GM23338 (cell line): Measurements from ENCODE around the gene KIFC3. TPM values are rescaled to one million over a fixed set of nuclear protein-coding genes. Genes with fewer than 3 reads are reported as not detected.
"Not testable (repeated sequence)": the region's sequence is repeated elsewhere in the genome, so short reads cannot be mapped to it uniquely, and the experiment has no call there.

Source experiments
- ATAC-seq: fragments of 200-7000 bp; cut with Tn5 transposase; 3 replicates; pipeline ENCODE4 v1.9.1; 2020
- DNase-seq: peaks from one replicate; pipeline ENCODE4 v3.0.0-alpha.2; 2015; ENCODE audit warnings: low spot score
- H2AFZ ChIP-seq: fragments of 200-600 bp; sonication (generic); 2 replicates; pipeline ENCODE4 v1.8.0; 2016; ENCODE audit warnings: antibody characterized with exemption, mild to moderate bottlenecking, moderate library complexity
- H3F3A ChIP-seq: fragments of 200-600 bp; sonication (generic); replicated peaks from 2 replicates; pipeline ENCODE4 v1.8.0; 2017; ENCODE audit warnings: antibody characterized with exemption, mixed run types, low read depth
- H3K27ac ChIP-seq: fragments of 200-600 bp; sonication (generic); 2 replicates; pipeline ENCODE4 v1.6.1; 2016; ENCODE audit warnings: low read depth
- H3K27me3 ChIP-seq: fragments of 200-600 bp; sonication (generic); 2 replicates; pipeline ENCODE4 v1.8.0; 2016; ENCODE audit warnings: mild to moderate bottlenecking, mixed run types, moderate library complexity; ENCODE audit not compliant: insufficient read depth
- H3K36me3 ChIP-seq: fragments of 200-600 bp; sonication (generic); 2 replicates; pipeline ENCODE4 v1.8.0; 2016; ENCODE audit warnings: mild to moderate bottlenecking; ENCODE audit not compliant: insufficient read depth
- H3K4me1 ChIP-seq: fragments of 200-600 bp; sonication (generic); 2 replicates; pipeline ENCODE4 v1.8.0; 2016; ENCODE audit warnings: mild to moderate bottlenecking, moderate library complexity; ENCODE audit not compliant: insufficient read depth
- H3K4me2 ChIP-seq: fragments of 200-600 bp; sonication (generic); 2 replicates; pipeline ENCODE4 v1.7.1; 2017; ENCODE audit warnings: mixed run types
- H3K4me3 ChIP-seq: fragments of 200-600 bp; sonication (generic); 2 replicates; pipeline ENCODE4 v1.6.1; 2016; ENCODE audit warnings: mixed run types
- H3K79me2 ChIP-seq: fragments of 200-600 bp; sonication (generic); replicated peaks from 2 replicates; pipeline ENCODE4 v1.8.0; 2017; ENCODE audit warnings: mild to moderate bottlenecking; ENCODE audit not compliant: insufficient read depth
- H3K9me2 ChIP-seq: fragments of 200-600 bp; sonication (generic); 2 replicates; pipeline ENCODE4 v1.8.0; 2017; ENCODE audit not compliant: insufficient read depth
- H4K20me1 ChIP-seq: fragments of 200-600 bp; sonication (generic); replicated peaks from 2 replicates; pipeline ENCODE4 v1.8.0; 2017; ENCODE audit warnings: mild to moderate bottlenecking; ENCODE audit not compliant: insufficient read depth
- H3K27ac Mint-ChIP-seq: 2 replicates; pipeline ENCODE4 v1.8.0; 2020; ENCODE audit warnings: inconsistent platforms, mild to moderate bottlenecking, moderate library complexity, mixed read lengths
- H3K27me3 Mint-ChIP-seq: 3 replicates; pipeline ENCODE4 v1.8.0; 2022; ENCODE audit warnings: low read depth, mild to moderate bottlenecking, moderate library complexity, mixed read lengths, inconsistent platforms; ENCODE audit not compliant: insufficient read depth, poor library complexity
- H3K36me3 Mint-ChIP-seq: 3 replicates; pipeline ENCODE4 v1.8.0; 2021; ENCODE audit warnings: low read depth, mild to moderate bottlenecking, inconsistent platforms, moderate library complexity, mixed read lengths
- H3K4me1 Mint-ChIP-seq: 3 replicates; pipeline ENCODE4 v1.8.0; 2020; ENCODE audit warnings: mild to moderate bottlenecking, inconsistent platforms, mixed read lengths
- H3K4me3 Mint-ChIP-seq: 3 replicates; pipeline ENCODE4 v1.8.0; 2021; ENCODE audit warnings: moderate library complexity, mild to moderate bottlenecking, inconsistent platforms, mixed read lengths
- H3K9me3 Mint-ChIP-seq: 3 replicates; pipeline ENCODE4 v1.8.0; 2020; ENCODE audit warnings: moderate library complexity, mild to moderate bottlenecking, inconsistent platforms, mixed read lengths
- EZH2phosphoT487 ChIP-seq: fragments of 200-600 bp; sonication (generic); IDR thresholded peaks from one replicate; pipeline ENCODE4 v1.8.1; 2018; ENCODE audit warnings: antibody characterized with exemption; ENCODE audit not compliant: unreplicated experiment
- JUNB ChIP-seq: IDR thresholded peaks from one replicate; pipeline ENCODE4 v1.6.1; 2016; ENCODE audit warnings: antibody characterized with exemption; ENCODE audit not compliant: unreplicated experiment
- REST ChIP-seq: IDR thresholded peaks from one replicate; pipeline ENCODE4 v1.6.1; 2018; ENCODE audit warnings: antibody characterized with exemption; ENCODE audit not compliant: unreplicated experiment
- STAT1 ChIP-seq: IDR thresholded peaks from one replicate; pipeline ENCODE4 v1.6.1; 2016; ENCODE audit warnings: antibody characterized with exemption; ENCODE audit not compliant: unreplicated experiment
- ZNF462 ChIP-seq: fragments of 250-450 bp; sonication (Bioruptor Pico); IDR thresholded peaks from 2 replicates; pipeline ENCODE4 v1.5.0; 2020; ENCODE audit warnings: mild to moderate bottlenecking, moderate library complexity
- polyA plus RNA-seq: library from polyadenylated mRNA; unstranded; fragments of >200 nt; fragmentation: Nextera tagmentation; extraction: Ambion mirVana; gene quantifications from 2 replicates; pipeline ENCODE4 v1.2.1, GENCODE V29; 2016
- total RNA-seq: library from RNA; depleted of rRNA; stranded (reverse); fragments of >200 nt; shearing (Covaris generic); gene quantifications from 2 replicates; pipeline ENCODE4 v1.2.3, GENCODE V29; 2014

Gene KIFC3
- total and polyA plus RNA-seq, 2 experiments from 2014 or later = 4.4 to 12.5 TPM

- TF ChIP-seq ZNF462 (CRISPR knock-in tag) (no peak), STAT1 (no peak), JUNB (no peak)
Observed at GRCh38 chr16:57732037-57732436, 70.3 kb downstream of the KIFC3 start (continued).

- Histone ChIP-seq H3K36me3 (no peaks in the 10 kb centered on the region), H3K27me3 (no peaks in the 10 kb centered on the region), H3K79me2 (no peaks in the 10 kb centered on the region), H3K4me1 (no peaks in the 10 kb centered on the region), H3K4me2 (no peak overlapping the region), H3K4me3 (no peak overlapping the region), H4K20me1 (no peaks in the 10 kb centered on the region), H3K27ac (no peak overlapping the region), H3K9me2 (no peaks in the 10 kb centered on the region), H2AFZ (no peak overlapping the region), H3F3A (no peaks in the 10 kb centered on the region)
- Mint-ChIP-seq H3K4me1 (no peaks in the 10 kb centered on the region; the same call in 2 of the 3 replicates), H3K36me3 (peaks cover 5% of the 10 kb centered on the region; the same call in 1 of the 3 replicates), H3K27me3 (peaks cover 8% of the 10 kb centered on the region), H3K27ac (no peak overlapping the region), H3K4me3 (no peak overlapping the region), H3K9me3 (no peaks in the 10 kb centered on the region; the same call in 2 of the 3 replicates)
- TF ChIP-seq REST (no peak), EZH2phosphoT487 (no peak)
- DNase-seq = no peak
- ATAC-seq = no peak
Observed at GRCh38 chr16:57730771-57731730, 71.2 kb downstream of the KIFC3 start.

- not testable (repeated sequence) for H3K27ac Mint-ChIP-seq, H3K4me3 ChIP-seq, H3K36me3 ChIP-seq, H3K4me2 ChIP-seq, H3K4me1 Mint-ChIP-seq, H3K4me3 Mint-ChIP-seq, H3F3A ChIP-seq, H3K9me3 Mint-ChIP-seq, H3K27ac ChIP-seq, H3K27me3 ChIP-seq, H2AFZ ChIP-seq, DNase-seq, H3K36me3 Mint-ChIP-seq, H3K9me2 ChIP-seq, H3K27me3 Mint-ChIP-seq, ATAC-seq, H3K4me1 ChIP-seq, H3K79me2 ChIP-seq, H4K20me1 ChIP-seq
Observed at GRCh38 chr16:57729852-57730251, 72.4 kb downstream of the KIFC3 start.
